ENCODE results near the gene HTR4.

Gene HTR4

GRCh38 chr5:148636353-148636752 is 18.0 kb downstream of the HTR4 start:
- Mint-ChIP-seq H3K27me3 (ENCODE audit: low read depth) (peaks cover 16% of the 10 kb centered on the region), H3K4me1 (ENCODE audit: low read depth) (no peaks in the 10 kb centered on the region), H3K9me3 (no peaks in the 10 kb centered on the region), H3K27ac (no peak overlapping the region), H3K4me3 (no peak overlapping the region), H3K36me3 (ENCODE audit: low read depth) (no peaks in the 10 kb centered on the region)

GRCh38 chr5:148635321-148636083 is 18.8 kb downstream of the HTR4 start:
- H3K4me3 Mint-ChIP-seq, result no peak overlapping the region
- no peaks in the 10 kb centered on the region for H3K9me3 Mint-ChIP-seq
- no peak overlapping the region for H3K27ac Mint-ChIP-seq
- H3K4me1 Mint-ChIP-seq (ENCODE audit: low read depth), result no peaks in the 10 kb centered on the region
- peaks cover 20% of the 10 kb centered on the region for H3K27me3 Mint-ChIP-seq (ENCODE audit: low read depth)
- H3K36me3 Mint-ChIP-seq (ENCODE audit: low read depth), result no peaks in the 10 kb centered on the region

DNA sequence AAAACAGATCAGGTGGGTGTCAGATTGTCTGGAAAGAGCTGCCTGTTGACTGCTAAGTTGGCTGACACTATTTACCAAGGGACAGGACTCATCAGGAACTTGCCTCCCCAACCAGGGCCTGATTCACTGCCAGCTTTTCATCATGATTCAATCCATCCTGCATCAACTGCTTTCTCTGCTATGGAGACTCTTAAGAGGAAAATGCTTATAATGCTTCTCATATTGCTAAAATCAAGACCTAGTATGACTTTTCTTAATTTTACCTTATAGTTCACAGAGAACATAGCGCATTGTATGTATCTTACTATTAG is 21.3 kb downstream of the HTR4 start:
- H3K4me1 Mint-ChIP-seq (ENCODE audit: low read depth), result no peaks in the 10 kb centered on the region
- no peak overlapping the region for H3K4me3 Mint-ChIP-seq
- H3K9me3 Mint-ChIP-seq, result no peaks in the 10 kb centered on the region
- H3K27me3 Mint-ChIP-seq (ENCODE audit: low read depth), result peaks cover 33% of the 10 kb centered on the region
- no peaks in the 10 kb centered on the region for H3K36me3 Mint-ChIP-seq (ENCODE audit: low read depth)
- no peak overlapping the region for H3K27ac Mint-ChIP-seq

- H3K4me1 Mint-ChIP-seq (ENCODE audit: low read depth), result no peaks in the 10 kb centered on the region
- H3K36me3 Mint-ChIP-seq (ENCODE audit: low read depth), result no peaks in the 10 kb centered on the region
- no peak overlapping the region for H3K4me3 Mint-ChIP-seq
- H3K27me3 Mint-ChIP-seq (ENCODE audit: low read depth), result peaks cover 33% of the 10 kb centered on the region
- no peaks in the 10 kb centered on the region for H3K9me3 Mint-ChIP-seq
- H3K27ac Mint-ChIP-seq, result no peak overlapping the region
Measured at GRCh38 chr5:148632255-148633066, 21.9 kb downstream of the HTR4 start.

DNA sequence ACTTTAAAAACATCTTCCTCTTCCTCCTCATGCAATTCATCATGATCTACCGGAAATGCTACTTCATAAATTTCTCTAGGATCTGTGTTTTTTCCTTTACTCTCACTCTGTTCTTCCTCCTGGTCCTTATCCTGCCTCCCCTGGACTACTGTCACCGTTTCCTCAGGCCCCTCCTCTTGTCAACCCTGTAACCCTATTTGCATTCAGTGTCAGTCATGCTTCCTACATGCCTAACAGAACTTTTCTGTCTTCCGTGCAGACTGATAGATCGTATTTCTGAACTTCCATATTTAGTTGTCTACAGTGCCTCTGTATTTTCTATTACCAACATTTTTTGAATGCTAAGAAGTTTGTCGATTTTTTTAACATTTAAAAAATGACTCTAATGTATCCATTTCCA is 27.3 kb downstream of the HTR4 start:
- no peak overlapping the region for H3K27ac Mint-ChIP-seq
- H3K27me3 Mint-ChIP-seq (ENCODE audit: low read depth), result peaks cover 53% of the 10 kb centered on the region
- peaks cover 4% of the 10 kb centered on the region for H3K4me1 Mint-ChIP-seq (ENCODE audit: low read depth)
- H3K9me3 Mint-ChIP-seq, result no peaks in the 10 kb centered on the region
- H3K4me3 Mint-ChIP-seq, result no peak overlapping the region
- no peaks in the 10 kb centered on the region for H3K36me3 Mint-ChIP-seq (ENCODE audit: low read depth)

- H3K27me3 Mint-ChIP-seq (ENCODE audit: low read depth), result peaks cover 52% of the 10 kb centered on the region
- peaks cover 8% of the 10 kb centered on the region for H3K4me1 Mint-ChIP-seq (ENCODE audit: low read depth)
- no peak overlapping the region for H3K4me3 Mint-ChIP-seq
- no peaks in the 10 kb centered on the region for H3K36me3 Mint-ChIP-seq (ENCODE audit: low read depth)
- no peak overlapping the region for H3K27ac Mint-ChIP-seq
- H3K9me3 Mint-ChIP-seq, result no peaks in the 10 kb centered on the region
Measured at GRCh38 chr5:148626081-148626613, 28.2 kb downstream of the HTR4 start.

GRCh38 chr5:148625250-148625649 is 29.1 kb downstream of the HTR4 start:
- peaks cover 47% of the 10 kb centered on the region for H3K27me3 Mint-ChIP-seq (ENCODE audit: low read depth)
- no peak overlapping the region for H3K27ac Mint-ChIP-seq
- no peaks in the 10 kb centered on the region for H3K9me3 Mint-ChIP-seq
- H3K4me3 Mint-ChIP-seq, result no peak overlapping the region
- H3K4me1 Mint-ChIP-seq (ENCODE audit: low read depth), result peaks cover 14% of the 10 kb centered on the region
- no peaks in the 10 kb centered on the region for H3K36me3 Mint-ChIP-seq (ENCODE audit: low read depth)

GRCh38 chr5:148623741-148624140 is 30.6 kb downstream of the HTR4 start:
- Mint-ChIP-seq H3K4me1 (ENCODE audit: low read depth) (peaks cover 23% of the 10 kb centered on the region), H3K9me3 (no peaks in the 10 kb centered on the region), H3K27me3 (ENCODE audit: low read depth) (peaks cover 37% of the 10 kb centered on the region), H3K4me3 (no peak overlapping the region), H3K36me3 (ENCODE audit: low read depth) (no peaks in the 10 kb centered on the region), H3K27ac (no peak overlapping the region)

- Mint-ChIP-seq H3K27ac (no peak overlapping the region), H3K27me3 (ENCODE audit: low read depth) (peaks cover 38% of the 10 kb centered on the region), H3K36me3 (ENCODE audit: low read depth) (no peaks in the 10 kb centered on the region), H3K4me3 (no peak overlapping the region), H3K4me1 (ENCODE audit: low read depth) (peaks cover 23% of the 10 kb centered on the region), H3K9me3 (no peaks in the 10 kb centered on the region)
Measured at GRCh38 chr5:148623101-148623500, 31.2 kb downstream of the HTR4 start.

GRCh38 chr5:148620696-148621095 is 33.6 kb downstream of the HTR4 start:
- Mint-ChIP-seq H3K9me3 (no peaks in the 10 kb centered on the region), H3K27ac (no peak overlapping the region)

GRCh38 chr5:148620091-148620490 is 34.2 kb downstream of the HTR4 start:
- Mint-ChIP-seq H3K36me3 (ENCODE audit: low read depth) (no peaks in the 10 kb centered on the region), H3K4me3 (no peak overlapping the region), H3K27me3 (ENCODE audit: low read depth) (peaks cover 38% of the 10 kb centered on the region), H3K27ac (no peak overlapping the region), H3K4me1 (ENCODE audit: low read depth) (peaks cover 25% of the 10 kb centered on the region), H3K9me3 (no peaks in the 10 kb centered on the region)

More at GRCh38 chr5:148620696-148621095, 33.6 kb downstream of the HTR4 start:
- Mint-ChIP-seq H3K36me3 (ENCODE audit: low read depth) (no peaks in the 10 kb centered on the region), H3K27me3 (ENCODE audit: low read depth) (peaks cover 38% of the 10 kb centered on the region), H3K4me3 (no peak overlapping the region), H3K4me1 (ENCODE audit: low read depth) (peaks cover 25% of the 10 kb centered on the region)

DNA sequence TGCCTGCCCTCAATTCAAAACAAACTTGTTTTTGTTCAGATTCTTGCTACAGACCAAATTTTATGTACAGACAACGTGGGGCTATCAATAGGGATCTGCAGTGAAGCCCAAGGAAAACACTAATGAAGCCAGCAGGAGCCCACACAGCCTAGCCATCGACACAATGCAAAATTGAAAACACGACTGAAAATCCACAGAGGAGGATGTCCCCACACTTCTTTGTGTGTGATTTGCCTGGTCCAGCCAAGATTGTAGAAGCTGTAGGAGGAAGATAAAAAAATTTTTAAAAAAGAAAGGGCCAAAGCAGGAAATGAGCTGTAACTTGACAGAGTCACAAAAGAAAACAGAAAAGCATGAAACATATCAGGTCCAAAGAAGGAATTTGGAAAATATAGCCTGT is 34.8 kb downstream of the HTR4 start:
- no peaks in the 10 kb centered on the region for H3K36me3 Mint-ChIP-seq (ENCODE audit: low read depth)
- H3K9me3 Mint-ChIP-seq, result no peaks in the 10 kb centered on the region
- peaks cover 34% of the 10 kb centered on the region for H3K27me3 Mint-ChIP-seq (ENCODE audit: low read depth)
- H3K4me3 Mint-ChIP-seq, result no peak overlapping the region
- H3K27ac Mint-ChIP-seq, result no peak overlapping the region
- H3K4me1 Mint-ChIP-seq (ENCODE audit: low read depth), result peaks cover 25% of the 10 kb centered on the region

DNA sequence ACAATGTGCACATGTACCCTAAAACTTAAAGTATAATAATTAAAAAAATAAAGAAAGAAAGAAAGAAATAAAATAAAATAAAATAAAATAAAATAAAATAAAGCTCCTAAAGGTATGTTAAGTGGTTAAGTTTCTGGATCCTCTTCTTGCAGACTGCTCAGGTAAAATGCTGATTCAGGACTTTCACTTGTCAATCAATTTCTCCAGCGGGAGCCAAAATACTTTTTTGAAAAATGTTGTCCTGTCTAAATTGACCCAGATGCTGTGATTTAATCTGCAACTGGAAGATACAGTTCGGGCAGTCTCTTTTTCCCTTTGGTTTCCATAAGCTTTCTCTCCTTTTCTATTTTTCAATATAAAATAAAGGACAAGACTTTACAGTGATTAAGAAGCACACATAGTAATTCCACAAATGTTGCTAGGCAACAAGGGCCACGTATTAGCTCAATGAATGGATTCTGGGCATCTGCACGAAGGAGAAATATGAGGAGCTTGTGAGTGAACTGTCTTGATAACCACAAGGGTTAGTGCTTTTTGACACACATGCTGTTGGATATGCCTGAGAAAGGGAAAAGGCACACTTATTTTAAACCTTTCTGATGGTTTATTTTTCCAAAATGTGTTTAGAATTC is 38.6 kb downstream of the HTR4 start:
- H3K9me3 Mint-ChIP-seq, result no peaks in the 10 kb centered on the region
- H3K27ac Mint-ChIP-seq, result no peak overlapping the region
- no peaks in the 10 kb centered on the region for H3K36me3 Mint-ChIP-seq (ENCODE audit: low read depth)
- no peak overlapping the region for H3K4me3 Mint-ChIP-seq
- peaks cover 12% of the 10 kb centered on the region for H3K27me3 Mint-ChIP-seq (ENCODE audit: low read depth)
- H3K4me1 Mint-ChIP-seq (ENCODE audit: low read depth), result peaks cover 14% of the 10 kb centered on the region

DNA sequence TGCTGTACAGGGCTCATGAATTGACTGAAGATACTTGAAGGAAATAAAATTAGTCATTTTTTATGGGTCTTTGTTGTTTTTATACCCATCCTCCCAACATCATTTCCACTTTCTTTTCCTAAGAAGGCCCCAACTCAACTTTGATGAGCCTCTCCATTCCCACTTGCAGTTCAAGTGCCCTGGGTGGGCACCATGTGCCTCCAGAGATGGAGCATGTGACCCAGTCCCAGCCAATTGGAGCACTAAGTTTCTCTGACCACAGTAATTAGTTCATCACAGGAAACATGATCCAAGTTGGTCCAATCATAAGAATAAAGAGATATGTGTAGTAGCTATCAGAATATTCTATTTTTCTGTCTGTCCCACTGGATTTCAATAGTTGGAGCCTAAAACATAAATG is 46.9 kb downstream of the HTR4 start:
- H3K27me3 Mint-ChIP-seq (ENCODE audit: low read depth), result no peaks in the 10 kb centered on the region
- H3K27ac Mint-ChIP-seq, result no peak overlapping the region
- no peaks in the 10 kb centered on the region for H3K36me3 Mint-ChIP-seq (ENCODE audit: low read depth)
- H3K4me1 Mint-ChIP-seq (ENCODE audit: low read depth), result no peaks in the 10 kb centered on the region
- H3K9me3 Mint-ChIP-seq, result no peaks in the 10 kb centered on the region
- H3K4me3 Mint-ChIP-seq, result no peak overlapping the region

- Mint-ChIP-seq H3K36me3 (ENCODE audit: low read depth) (no peaks in the 10 kb centered on the region), H3K27me3 (ENCODE audit: low read depth) (no peaks in the 10 kb centered on the region), H3K9me3 (no peaks in the 10 kb centered on the region), H3K27ac (no peak overlapping the region), H3K4me3 (no peak overlapping the region), H3K4me1 (ENCODE audit: low read depth) (no peaks in the 10 kb centered on the region)
Measured at GRCh38 chr5:148606296-148606695, 48.0 kb downstream of the HTR4 start.
